ENCODE results near the gene SLC25A29.

GRCh38 chr14:100305324-100306100 lies 732 bp downstream of the SLC25A29 start:
- TF ChIP-seq TBX3 (IDR thresholded peaks at IDR 0.05; ENCODE audit: borderline replicate concordance) (no peak), ZNF7 (CRISPR knock-in tag; IDR thresholded peaks at IDR 0.05) (no peak), ETV6 (CRISPR knock-in tag; conservative IDR thresholded peaks at IDR 0.05) (no peak)
